Stimulated activated naive CD8-positive, alpha-beta T cell treated with anti-CD3 and anti-CD28 coated beads, Interleukin-15, Interleukin-2, amounts not matched to agents 100 ng/mL and 50 ng/mL, for 24 hours (primary cell): Measurements from ENCODE around the gene ETV4.
A peak's percentile ranks its signal among the peaks of the same experiment; 100 is the strongest.

Experiments
- H3K27ac Mint-ChIP-seq: one replicate; pipeline ENCODE4 v1.8.0; 2021; ENCODE audit warnings: mild to moderate bottlenecking, mixed read lengths
- H3K27me3 Mint-ChIP-seq: one replicate; pipeline ENCODE4 v1.8.0; 2021; ENCODE audit warnings: mixed read lengths
- H3K36me3 Mint-ChIP-seq: one replicate; pipeline ENCODE4 v1.8.0; 2021; ENCODE audit warnings: low read depth, mixed read lengths
- H3K4me1 Mint-ChIP-seq: one replicate; pipeline ENCODE4 v1.8.0; 2021; ENCODE audit warnings: low read depth, mixed read lengths
- H3K4me3 Mint-ChIP-seq: one replicate; pipeline ENCODE4 v1.8.0; 2021; ENCODE audit warnings: mild to moderate bottlenecking, mixed read lengths
- H3K9me3 Mint-ChIP-seq: one replicate; pipeline ENCODE4 v1.8.0; 2021; ENCODE audit warnings: mixed read lengths

ETV4 gene

GRCh38 chr17:43577664-43578403 is 31.7 kb upstream of the ETV4 start:
- no peaks in the 10 kb centered on the region for H3K9me3 Mint-ChIP-seq
- no peak overlapping the region for H3K27ac Mint-ChIP-seq
- no peak overlapping the region for H3K4me3 Mint-ChIP-seq
- H3K36me3 Mint-ChIP-seq = no peaks in the 10 kb centered on the region
- H3K4me1 Mint-ChIP-seq = peaks cover 17% of the 10 kb centered on the region
- H3K27me3 Mint-ChIP-seq = no peaks in the 10 kb centered on the region

- H3K4me3 Mint-ChIP-seq = no peak overlapping the region
- no peaks in the 10 kb centered on the region for H3K9me3 Mint-ChIP-seq
- no peaks in the 10 kb centered on the region for H3K27me3 Mint-ChIP-seq
- no peaks in the 10 kb centered on the region for H3K36me3 Mint-ChIP-seq
- peaks cover 17% of the 10 kb centered on the region for H3K4me1 Mint-ChIP-seq
- no peak overlapping the region for H3K27ac Mint-ChIP-seq
These were observed 30.6 kb upstream of the ETV4 start for GRCh38 chr17:43576563-43577229.

- Mint-ChIP-seq H3K27ac (no peak overlapping the region), H3K4me1 (peaks cover 17% of the 10 kb centered on the region), H3K27me3 (no peaks in the 10 kb centered on the region), H3K9me3 (no peaks in the 10 kb centered on the region), H3K36me3 (no peaks in the 10 kb centered on the region), H3K4me3 (no peak overlapping the region)
These were observed 28.9 kb upstream of the ETV4 start for GRCh38 chr17:43574896-43575525.

GRCh38 chr17:43574348-43574747 is 28.2 kb upstream of the ETV4 start:
- Mint-ChIP-seq H3K4me3 (no peak overlapping the region), H3K9me3 (no peaks in the 10 kb centered on the region), H3K4me1 (peaks cover 11% of the 10 kb centered on the region), H3K27me3 (no peaks in the 10 kb centered on the region), H3K36me3 (no peaks in the 10 kb centered on the region), H3K27ac (no peak overlapping the region)

- Mint-ChIP-seq H3K27ac (no peak overlapping the region), H3K27me3 (no peaks in the 10 kb centered on the region)
These were observed 27.6 kb upstream of the ETV4 start for GRCh38 chr17:43573579-43574321.

GRCh38 chr17:43572368-43572980 is 26.3 kb upstream of the ETV4 start:
- Mint-ChIP-seq H3K4me3 (no peak overlapping the region), H3K9me3 (no peaks in the 10 kb centered on the region), H3K36me3 (no peaks in the 10 kb centered on the region), H3K27me3 (no peaks in the 10 kb centered on the region), H3K4me1 (no peaks in the 10 kb centered on the region), H3K27ac (no peak overlapping the region)

More at GRCh38 chr17:43573579-43574321, 27.6 kb upstream of the ETV4 start:
- H3K36me3 Mint-ChIP-seq = no peaks in the 10 kb centered on the region
- H3K9me3 Mint-ChIP-seq = no peaks in the 10 kb centered on the region
- H3K4me3 Mint-ChIP-seq = no peak overlapping the region
- H3K4me1 Mint-ChIP-seq = peaks cover 5% of the 10 kb centered on the region

GRCh38 chr17:43570518-43570928 is 24.4 kb upstream of the ETV4 start:
- Mint-ChIP-seq H3K4me3 (no peak overlapping the region), H3K27ac (no peak overlapping the region), H3K27me3 (no peaks in the 10 kb centered on the region), H3K36me3 (no peaks in the 10 kb centered on the region), H3K9me3 (no peaks in the 10 kb centered on the region), H3K4me1 (no peaks in the 10 kb centered on the region)

GRCh38 chr17:43568506-43569082 is 22.5 kb upstream of the ETV4 start:
- Mint-ChIP-seq H3K4me3 (no peak overlapping the region), H3K4me1 (no peaks in the 10 kb centered on the region), H3K9me3 (no peaks in the 10 kb centered on the region), H3K27ac (no peak overlapping the region), H3K36me3 (no peaks in the 10 kb centered on the region), H3K27me3 (peaks cover 8% of the 10 kb centered on the region)

GRCh38 chr17:43563600-43564594 is 17.8 kb upstream of the ETV4 start:
- Mint-ChIP-seq H3K36me3 (no peaks in the 10 kb centered on the region), H3K4me3 (no peak overlapping the region), H3K9me3 (no peaks in the 10 kb centered on the region), H3K4me1 (peaks cover 15% of the 10 kb centered on the region), H3K27me3 (peaks cover 32% of the 10 kb centered on the region), H3K27ac (no peak overlapping the region)

- Mint-ChIP-seq H3K36me3 (no peaks in the 10 kb centered on the region), H3K9me3 (no peaks in the 10 kb centered on the region), H3K4me3 (no peak overlapping the region), H3K27me3 (peaks cover 32% of the 10 kb centered on the region), H3K27ac (no peak overlapping the region), H3K4me1 (peaks cover 15% of the 10 kb centered on the region)
These were observed 16.8 kb upstream of the ETV4 start for GRCh38 chr17:43562679-43563599.

GRCh38 chr17:43560461-43561427 is 14.6 kb upstream of the ETV4 start:
- peak overlapping the region; percentile 42 for H3K27ac Mint-ChIP-seq
- H3K27me3 Mint-ChIP-seq = peaks cover 39% of the 10 kb centered on the region
- peaks cover 21% of the 10 kb centered on the region for H3K4me1 Mint-ChIP-seq

More at GRCh38 chr17:43560461-43561427, 14.6 kb upstream of the ETV4 start:
- no peaks in the 10 kb centered on the region for H3K9me3 Mint-ChIP-seq
- no peak overlapping the region for H3K4me3 Mint-ChIP-seq
- H3K36me3 Mint-ChIP-seq = no peaks in the 10 kb centered on the region
